Ascending aorta (tissue), 2 donors: ENCODE measurements around the gene PCSK2. TPM values are rescaled to one million over a fixed set of nuclear protein-coding genes. Genes with fewer than 3 reads are reported as not detected.

Experiments
- DNase-seq, 2 donors: peaks; one replicate each; pipeline ENCODE4 v3.0.0-alpha.2; 2019; ENCODE audit warnings: low spot score in 2 of 2
- H3K27ac ChIP-seq, 2 donors: fragments of 200-600 bp; sonication (generic); one replicate each; pipeline ENCODE4 v1.5.1; 2016 to 2017; ENCODE audit warnings: mild to moderate bottlenecking in 1 of 2
- H3K27me3 ChIP-seq: fragments of 200-600 bp; sonication (generic); one replicate; pipeline ENCODE4 v1.5.1; 2017
- H3K36me3 ChIP-seq, 2 donors: fragments of 200-600 bp; sonication (generic); one replicate each; pipeline ENCODE4 v1.5.1; 2016
- H3K4me1 ChIP-seq, 2 donors: fragments of 200-600 bp; sonication (generic); one replicate each; pipeline ENCODE4 v1.5.1; 2016 to 2017; ENCODE audit warnings: mild to moderate bottlenecking in 1 of 2
- H3K4me3 ChIP-seq, 2 donors: fragments of 200-600 bp; sonication (generic); one replicate each; pipeline ENCODE4 v1.5.1; 2016 to 2017; ENCODE audit warnings: mild to moderate bottlenecking in 1 of 2
- H3K9me3 ChIP-seq, 2 donors: fragments of 200-600 bp; sonication (generic); one replicate each; pipeline ENCODE4 v1.5.1; 2016
- intact Hi-C: fragments of 100-400 bp; cut with DNase I; formaldehyde crosslinking; loops from one replicate; pipeline ENCODE4 v1.15.1; 2023
- total RNA-seq: library from RNA; depleted of rRNA; stranded (reverse); fragments of >200 nt; gene quantifications from one replicate; pipeline ENCODE4 v1.1.0, GENCODE V29; 2016
- TF ChIP-seq, protein P1 (sequence below), 3 experiments: fragments of 200-600 bp in 2 of 3; fragments of 450-650 bp in 1 of 3; sonication (generic) in 2 of 3; IDR thresholded peaks; one replicate each; pipeline ENCODE4 v1.5.1; 2016 to 2019; ENCODE audit warnings: antibody characterized with exemption in 3 of 3, mild to moderate bottlenecking in 1 of 3, moderate library complexity in 1 of 3

The PCSK2 gene
- total RNA-seq, 1 donor from 2014 or later = not detected

DNA sequence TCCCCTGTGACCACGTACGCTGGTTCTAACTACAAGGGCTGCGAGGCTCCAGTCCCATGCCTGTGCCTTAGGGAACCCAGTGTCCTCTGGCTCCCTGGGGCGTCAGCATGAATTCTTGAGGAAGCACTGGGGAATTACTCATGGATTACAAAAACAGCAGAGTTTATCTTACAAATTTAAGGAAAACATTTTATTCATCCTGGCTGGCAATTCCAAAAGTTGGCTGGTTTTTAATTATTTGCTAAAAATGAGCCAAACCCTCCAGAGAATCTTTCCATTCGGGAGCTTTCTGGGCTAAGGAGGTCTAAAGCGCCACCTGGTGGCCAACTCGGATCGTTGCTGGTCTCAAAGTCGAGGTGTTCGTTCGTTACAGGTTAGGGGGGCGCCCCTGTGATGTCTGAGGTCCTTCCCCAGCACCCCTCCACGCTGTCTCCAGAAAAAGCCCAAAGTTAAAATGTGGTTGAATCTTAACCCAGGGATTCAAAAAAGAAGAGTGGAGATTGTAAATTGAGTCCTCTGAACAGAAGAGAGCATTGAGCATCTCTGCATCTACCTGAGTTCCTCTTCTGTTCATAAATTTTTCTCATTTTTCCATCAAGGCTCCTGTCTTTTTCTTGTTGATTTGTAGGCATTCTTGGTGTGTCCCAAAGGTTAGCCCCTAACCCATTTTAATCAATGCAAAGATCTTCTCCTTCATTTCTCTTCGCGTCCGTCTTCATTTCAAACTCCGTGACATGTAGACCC lies 205.0 kb downstream of the PCSK2 start:
- H3K4me3 ChIP-seq = no peak overlapping the region
- H3K9me3 ChIP-seq = no peaks in the 10 kb centered on the region
- no peaks in the 10 kb centered on the region for H3K4me1 ChIP-seq
- no peaks in the 10 kb centered on the region for H3K36me3 ChIP-seq
- intact Hi-C loops = loop anchor here (1.0 kb wide), 1 partner anchor 629 kb away; no protein-coding TSS in a partner anchor
- H3K27ac ChIP-seq = no peak overlapping the region
- TF ChIP-seq, protein P1, sequence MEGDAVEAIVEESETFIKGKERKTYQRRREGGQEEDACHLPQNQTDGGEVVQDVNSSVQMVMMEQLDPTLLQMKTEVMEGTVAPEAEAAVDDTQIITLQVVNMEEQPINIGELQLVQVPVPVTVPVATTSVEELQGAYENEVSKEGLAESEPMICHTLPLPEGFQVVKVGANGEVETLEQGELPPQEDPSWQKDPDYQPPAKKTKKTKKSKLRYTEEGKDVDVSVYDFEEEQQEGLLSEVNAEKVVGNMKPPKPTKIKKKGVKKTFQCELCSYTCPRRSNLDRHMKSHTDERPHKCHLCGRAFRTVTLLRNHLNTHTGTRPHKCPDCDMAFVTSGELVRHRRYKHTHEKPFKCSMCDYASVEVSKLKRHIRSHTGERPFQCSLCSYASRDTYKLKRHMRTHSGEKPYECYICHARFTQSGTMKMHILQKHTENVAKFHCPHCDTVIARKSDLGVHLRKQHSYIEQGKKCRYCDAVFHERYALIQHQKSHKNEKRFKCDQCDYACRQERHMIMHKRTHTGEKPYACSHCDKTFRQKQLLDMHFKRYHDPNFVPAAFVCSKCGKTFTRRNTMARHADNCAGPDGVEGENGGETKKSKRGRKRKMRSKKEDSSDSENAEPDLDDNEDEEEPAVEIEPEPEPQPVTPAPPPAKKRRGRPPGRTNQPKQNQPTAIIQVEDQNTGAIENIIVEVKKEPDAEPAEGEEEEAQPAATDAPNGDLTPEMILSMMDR (IDR thresholded peaks at IDR 0.05) = peak; percentile 59 to 92 (median 85)
- H3K27me3 ChIP-seq = no peaks in the 10 kb centered on the region
- DNase-seq = no peak

- intact Hi-C loops = no loop called here
- Histone ChIP-seq H3K36me3 (no peaks in the 10 kb centered on the region), H3K9me3 (no peaks in the 10 kb centered on the region), H3K27ac (no peak overlapping the region), H3K4me3 (no peak overlapping the region), H3K4me1 (no peaks in the 10 kb centered on the region), H3K27me3 (no peaks in the 10 kb centered on the region)
- no peak for DNase-seq
- TF ChIP-seq, protein P1 (IDR thresholded peaks at IDR 0.05) = no peak
Observed at GRCh38 chr20:17436664-17437063, 209.8 kb downstream of the PCSK2 start.

DNA sequence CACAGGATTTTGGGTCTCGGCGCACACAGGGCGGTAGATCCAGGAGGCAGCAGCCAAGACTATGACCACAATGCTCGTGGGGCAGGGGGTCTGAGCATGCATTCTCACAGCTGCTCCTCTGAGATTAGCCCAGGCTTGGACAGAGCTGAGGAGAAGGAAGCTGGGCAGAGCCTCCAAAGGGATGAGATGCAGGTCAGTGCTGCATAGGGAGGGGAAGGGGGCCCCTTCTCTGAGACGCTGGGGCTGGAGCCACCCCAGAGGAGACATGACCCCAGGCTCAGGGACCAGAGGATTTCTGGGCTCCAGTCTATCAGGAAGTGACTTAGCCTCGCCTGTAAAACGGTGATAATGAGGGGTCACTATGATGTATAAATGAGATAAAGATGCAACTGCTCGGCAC lies 210.4 kb downstream of the PCSK2 start:
- H3K9me3 ChIP-seq = no peaks in the 10 kb centered on the region
- intact Hi-C loops = no loop called here
- no peak for DNase-seq
- TF ChIP-seq, protein P1 (IDR thresholded peaks at IDR 0.05) = no peak
- H3K4me1 ChIP-seq = no peaks in the 10 kb centered on the region
- no peaks in the 10 kb centered on the region for H3K36me3 ChIP-seq
- H3K27ac ChIP-seq = no peak overlapping the region
- no peaks in the 10 kb centered on the region for H3K27me3 ChIP-seq
- H3K4me3 ChIP-seq = no peak overlapping the region

GRCh38 chr20:17438436-17439039 lies 211.7 kb downstream of the PCSK2 start:
- Histone ChIP-seq H3K4me3 (no peak overlapping the region), H3K27ac (no peak overlapping the region), H3K27me3 (no peaks in the 10 kb centered on the region), H3K9me3 (no peaks in the 10 kb centered on the region), H3K36me3 (no peaks in the 10 kb centered on the region), H3K4me1 (no peaks in the 10 kb centered on the region)
- TF ChIP-seq, protein P1 (IDR thresholded peaks at IDR 0.05) = no peak
- no peak for DNase-seq
- intact Hi-C loops = no loop called here

GRCh38 chr20:17439616-17440296 lies 212.9 kb downstream of the PCSK2 start:
- intact Hi-C loops = no loop called here
- H3K4me1 ChIP-seq = no peaks in the 10 kb centered on the region
- DNase-seq = no peak

More at GRCh38 chr20:17439616-17440296, 212.9 kb downstream of the PCSK2 start:
- Histone ChIP-seq H3K9me3 (no peaks in the 10 kb centered on the region), H3K27me3 (no peaks in the 10 kb centered on the region), H3K27ac (no peak overlapping the region), H3K36me3 (no peaks in the 10 kb centered on the region), H3K4me3 (no peak overlapping the region)
- TF ChIP-seq, protein P1 (IDR thresholded peaks at IDR 0.05) = no peak
